Measurements from ENCODE around the gene CRB1.

Gene CRB1

DNA sequence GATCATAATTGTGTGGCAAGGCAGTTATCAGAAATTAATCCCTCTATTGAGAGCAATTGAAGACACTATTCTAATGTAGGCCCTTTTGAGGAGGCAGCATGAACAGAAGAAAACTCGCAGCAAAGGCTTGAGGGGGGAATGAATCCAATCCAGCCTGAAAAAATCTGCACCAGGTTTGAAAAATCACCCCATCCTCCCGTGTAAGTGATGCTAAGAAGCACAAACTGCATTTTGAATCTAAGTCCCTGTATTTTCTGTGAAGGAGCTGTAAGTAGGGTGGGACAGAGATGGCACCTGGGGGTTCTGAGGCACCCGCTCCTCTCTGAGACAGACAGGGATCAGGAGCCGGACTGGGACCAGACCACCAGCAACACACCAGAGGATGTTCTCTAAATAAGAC lies at the start of gene CRB1:
Gene CRB1 (plus strand): TSS at position 241 of the 400 bp plus-strand sequence. CDS start 161 bp downstream, outside the sequence.
- DNase-seq (ENCODE audit: low read depth in 2 of 2), result peak; percentile 4 to 5
- TF ChIP-seq, protein P1, sequence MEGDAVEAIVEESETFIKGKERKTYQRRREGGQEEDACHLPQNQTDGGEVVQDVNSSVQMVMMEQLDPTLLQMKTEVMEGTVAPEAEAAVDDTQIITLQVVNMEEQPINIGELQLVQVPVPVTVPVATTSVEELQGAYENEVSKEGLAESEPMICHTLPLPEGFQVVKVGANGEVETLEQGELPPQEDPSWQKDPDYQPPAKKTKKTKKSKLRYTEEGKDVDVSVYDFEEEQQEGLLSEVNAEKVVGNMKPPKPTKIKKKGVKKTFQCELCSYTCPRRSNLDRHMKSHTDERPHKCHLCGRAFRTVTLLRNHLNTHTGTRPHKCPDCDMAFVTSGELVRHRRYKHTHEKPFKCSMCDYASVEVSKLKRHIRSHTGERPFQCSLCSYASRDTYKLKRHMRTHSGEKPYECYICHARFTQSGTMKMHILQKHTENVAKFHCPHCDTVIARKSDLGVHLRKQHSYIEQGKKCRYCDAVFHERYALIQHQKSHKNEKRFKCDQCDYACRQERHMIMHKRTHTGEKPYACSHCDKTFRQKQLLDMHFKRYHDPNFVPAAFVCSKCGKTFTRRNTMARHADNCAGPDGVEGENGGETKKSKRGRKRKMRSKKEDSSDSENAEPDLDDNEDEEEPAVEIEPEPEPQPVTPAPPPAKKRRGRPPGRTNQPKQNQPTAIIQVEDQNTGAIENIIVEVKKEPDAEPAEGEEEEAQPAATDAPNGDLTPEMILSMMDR (IDR thresholded peaks at IDR 0.05; ENCODE audit: low read depth, low read length), result no peak

DNA sequence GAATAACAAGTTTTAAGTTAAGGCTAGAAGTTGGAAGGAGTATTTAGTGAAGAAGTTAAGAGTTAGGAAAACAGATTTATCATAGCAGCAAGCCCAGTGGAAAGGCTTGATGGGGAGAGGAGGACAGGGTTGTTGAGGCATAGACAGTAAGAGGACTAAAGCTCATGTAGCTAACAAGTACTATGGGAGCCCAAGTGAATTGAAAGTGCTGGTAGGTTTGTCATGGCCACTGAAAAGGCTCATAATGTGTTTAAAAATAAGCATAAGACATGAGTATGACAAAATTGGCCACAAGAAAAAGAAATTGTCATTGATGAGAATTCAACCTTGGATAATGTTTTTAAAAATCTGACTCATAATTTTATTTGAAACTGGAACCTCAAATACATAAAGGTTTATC lies 49.2 kb upstream of the CRB1 start:
- no peak for DNase-seq (ENCODE audit: low read depth in 2 of 2)
- TF ChIP-seq, protein P1 (IDR thresholded peaks at IDR 0.05; ENCODE audit: low read depth, low read length), result no peak
- no peak overlapping the region for H3K4me3 ChIP-seq (replicated peaks in 1 of 2; ENCODE audit: low read depth in 2 of 2, low read length in 2 of 2)

More for the DNA sequence above, at the start of gene CRB1:
- H3K4me3 ChIP-seq (replicated peaks in 1 of 2; ENCODE audit: low read depth in 2 of 2, low read length in 2 of 2), result no peak within 1 kb of the TSS

DNA sequence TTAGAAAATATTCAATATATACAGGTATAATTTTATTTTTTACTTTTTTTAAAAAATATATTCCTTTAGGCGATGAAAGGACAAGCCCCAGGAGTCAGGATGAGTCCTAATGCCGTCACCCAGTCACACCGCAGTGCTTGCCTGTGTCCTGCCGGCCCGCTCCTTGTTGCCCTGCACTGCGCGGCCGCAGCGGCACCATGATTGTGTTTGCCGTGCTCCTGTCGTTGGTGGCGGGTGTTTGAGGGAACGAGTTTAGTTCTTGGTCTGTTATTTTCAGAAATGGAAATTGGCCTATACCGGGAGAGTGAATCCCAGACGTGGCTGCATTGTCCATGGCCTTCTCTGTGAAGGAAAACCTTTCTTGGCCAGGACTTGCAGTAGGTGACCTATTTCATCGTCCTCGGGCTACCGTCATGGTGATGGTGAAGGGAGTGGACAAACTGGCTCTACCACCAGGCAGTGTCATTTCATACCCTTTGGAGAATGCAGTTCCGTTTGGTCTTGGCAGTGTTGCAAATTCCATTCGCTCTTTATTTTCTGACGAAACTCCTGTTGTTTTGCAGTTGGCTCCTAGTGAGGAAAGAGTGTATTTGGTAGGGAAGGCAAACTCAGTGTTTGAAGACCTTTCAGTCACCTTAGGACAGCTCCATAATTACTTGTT lies 45.9 kb upstream of the CRB1 start:
- H3K4me3 ChIP-seq (replicated peaks in 1 of 2; ENCODE audit: low read depth in 2 of 2, low read length in 2 of 2), result no peak overlapping the region
- TF ChIP-seq, protein P1 (IDR thresholded peaks at IDR 0.05; ENCODE audit: low read depth, low read length), result no peak
- peak in 1 of 2 donors; percentile 25 for DNase-seq (ENCODE audit: low read depth in 2 of 2)

DNA sequence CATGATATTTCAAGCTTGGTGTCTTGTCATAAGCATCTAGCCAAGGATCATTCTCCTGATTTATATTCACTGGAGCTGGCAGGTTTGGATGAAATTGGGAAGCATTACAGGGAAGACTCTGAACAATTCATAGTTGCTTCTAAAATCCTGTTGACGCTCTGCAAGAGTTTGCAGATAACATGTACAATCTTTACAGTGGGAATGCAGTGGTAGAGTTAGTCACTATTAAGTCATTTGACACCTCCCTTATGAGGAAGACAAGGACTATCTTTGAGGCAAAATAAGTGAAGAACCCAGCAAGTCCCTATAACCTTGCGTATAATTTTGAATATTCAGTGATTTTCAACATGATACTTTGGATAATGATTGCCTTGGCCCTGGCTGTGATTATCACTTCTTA lies 45.3 kb upstream of the CRB1 start:
- peak in 1 of 2 donors; percentile 7 for DNase-seq (ENCODE audit: low read depth in 2 of 2)
- no peak overlapping the region for H3K4me3 ChIP-seq (replicated peaks in 1 of 2; ENCODE audit: low read depth in 2 of 2, low read length in 2 of 2)
- TF ChIP-seq, protein P1 (IDR thresholded peaks at IDR 0.05; ENCODE audit: low read depth, low read length), result no peak

DNA sequence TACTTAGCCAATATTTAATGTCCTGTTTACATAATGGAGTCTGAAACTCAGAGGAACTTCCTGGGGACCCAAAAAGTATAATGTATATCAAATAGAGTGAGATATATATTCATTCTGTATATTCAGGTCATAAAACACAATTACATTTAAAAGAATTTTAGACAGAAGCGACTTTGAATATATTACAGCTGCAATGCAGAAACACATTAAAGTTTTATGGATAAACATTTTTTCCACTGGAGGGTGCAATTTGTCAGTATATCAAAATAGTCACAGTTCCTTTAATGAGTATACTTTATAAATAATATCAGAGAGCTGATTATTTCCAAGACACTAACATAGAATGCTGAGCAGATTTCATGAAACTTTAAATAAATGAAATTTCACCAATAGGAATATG lies 43.9 kb upstream of the CRB1 start:
- TF ChIP-seq, protein P1 (IDR thresholded peaks at IDR 0.05; ENCODE audit: low read depth, low read length), result peak; percentile 5
- H3K4me3 ChIP-seq (replicated peaks in 1 of 2; ENCODE audit: low read depth in 2 of 2, low read length in 2 of 2), result no peak overlapping the region
- DNase-seq (ENCODE audit: low read depth in 2 of 2), result peak; percentile 22 to 24

DNA sequence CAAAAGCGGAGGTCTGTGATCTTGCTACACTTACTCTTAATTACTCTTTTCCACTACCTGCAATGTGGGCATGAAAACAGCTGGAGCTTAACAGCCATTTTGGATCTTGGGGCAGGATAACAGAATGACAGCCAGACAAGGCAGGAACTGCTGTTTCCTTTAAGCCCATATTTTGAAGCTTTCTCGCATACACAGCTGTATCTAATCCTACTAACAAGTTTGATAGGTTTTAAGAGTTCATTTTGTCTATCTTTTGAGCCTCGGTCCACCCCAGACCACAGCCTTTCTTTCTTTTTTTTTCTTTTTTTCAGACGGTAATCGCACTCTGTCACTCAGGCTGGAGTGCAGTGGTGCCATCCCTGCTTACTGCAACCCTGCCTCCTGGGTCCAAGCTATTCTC lies 42.4 kb upstream of the CRB1 start:
- TF ChIP-seq, protein P1 (IDR thresholded peaks at IDR 0.05; ENCODE audit: low read depth, low read length), result no peak
- no peak for DNase-seq (ENCODE audit: low read depth in 2 of 2)

DNA sequence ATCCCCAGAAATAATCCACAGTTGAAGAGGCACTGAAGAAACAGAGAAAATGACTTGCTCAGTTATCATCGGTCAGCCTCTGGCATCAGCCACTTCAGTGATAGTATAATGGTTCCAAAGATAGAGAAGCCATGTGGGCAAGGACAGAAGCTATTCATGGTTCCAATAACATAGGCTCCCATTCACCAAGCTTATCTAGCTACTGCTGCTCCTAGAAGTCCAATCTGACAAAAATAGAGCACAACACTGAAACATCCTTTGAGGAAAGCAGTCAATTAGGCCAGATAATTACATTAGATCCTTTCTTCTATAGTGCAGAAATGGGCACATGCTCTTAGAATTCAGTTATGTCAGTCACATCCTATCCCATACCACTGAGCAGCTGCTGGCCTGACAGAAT lies 33.5 kb upstream of the CRB1 start:
- no peak for DNase-seq (ENCODE audit: low read depth in 2 of 2)
- TF ChIP-seq, protein P1 (IDR thresholded peaks at IDR 0.05; ENCODE audit: low read depth, low read length), result no peak
- H3K4me3 ChIP-seq (replicated peaks in 1 of 2; ENCODE audit: low read depth in 2 of 2, low read length in 2 of 2), result no peak overlapping the region

More for the DNA sequence above, 42.4 kb upstream of the CRB1 start:
- no peak overlapping the region for H3K4me3 ChIP-seq (replicated peaks in 1 of 2; ENCODE audit: low read depth in 2 of 2, low read length in 2 of 2)
